ENCODE results near the gene TAF15. TPM values are rescaled to one million over a fixed set of nuclear protein-coding genes. Genes with fewer than 3 reads are reported as not detected.
A peak's percentile ranks its signal among the peaks of the same experiment; 100 is the strongest.

The TAF15 gene
- 10 to 100 TPM; 33.2 to 80.2 (median 64.0) TPM for total RNA-seq

DNA sequence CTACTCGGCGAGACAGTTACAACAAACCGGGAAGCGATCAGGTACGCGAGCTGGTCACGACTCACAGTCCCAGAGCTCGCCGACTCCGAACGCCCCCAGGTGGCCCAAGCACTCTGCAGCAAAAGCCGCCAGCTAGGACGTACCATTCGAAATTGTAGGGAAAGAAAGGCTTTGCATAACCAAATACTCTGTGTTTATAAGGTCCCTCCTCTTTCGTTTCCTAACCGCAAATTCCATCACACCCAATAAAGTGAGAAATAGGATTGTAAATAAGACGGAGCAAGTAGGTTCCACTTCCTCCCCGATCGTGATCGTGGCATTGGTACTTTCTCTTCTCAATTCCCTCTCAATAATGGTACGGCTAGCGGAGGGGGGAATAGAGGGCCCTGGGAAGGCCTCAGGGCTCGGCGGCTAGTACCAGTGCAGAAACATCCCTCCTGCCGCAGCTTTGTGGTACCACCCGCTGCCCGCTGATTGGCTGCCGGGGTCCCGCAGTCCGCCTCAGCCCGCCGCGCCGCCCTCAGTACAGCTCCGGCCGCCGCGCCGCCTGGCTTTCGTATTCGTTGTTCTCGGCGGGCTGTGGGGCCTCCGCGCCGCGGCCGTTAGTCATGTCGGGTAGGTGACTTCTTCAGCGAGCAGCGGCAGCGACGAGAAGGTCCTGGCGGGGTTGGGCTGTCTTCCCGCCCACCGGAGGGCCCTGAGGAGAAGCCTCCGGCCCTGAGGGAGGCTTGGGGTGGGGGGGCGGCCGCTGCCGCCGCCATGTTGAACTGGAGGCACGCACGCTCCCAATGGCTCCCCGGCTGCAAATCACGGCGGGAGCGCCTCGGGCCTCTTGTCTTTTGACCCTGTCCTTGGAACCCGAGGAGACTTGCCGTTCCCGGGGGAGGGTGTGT lies at the start of gene TAF15:
TAF15 (plus strand) TSS at position 523 of the 893 bp plus-strand sequence; CDS start at position 609, 86 bp downstream.
- ATAC-seq (ENCODE audit: low FRiP score): peak; percentile 98
- TF ChIP-seq, protein P1, sequence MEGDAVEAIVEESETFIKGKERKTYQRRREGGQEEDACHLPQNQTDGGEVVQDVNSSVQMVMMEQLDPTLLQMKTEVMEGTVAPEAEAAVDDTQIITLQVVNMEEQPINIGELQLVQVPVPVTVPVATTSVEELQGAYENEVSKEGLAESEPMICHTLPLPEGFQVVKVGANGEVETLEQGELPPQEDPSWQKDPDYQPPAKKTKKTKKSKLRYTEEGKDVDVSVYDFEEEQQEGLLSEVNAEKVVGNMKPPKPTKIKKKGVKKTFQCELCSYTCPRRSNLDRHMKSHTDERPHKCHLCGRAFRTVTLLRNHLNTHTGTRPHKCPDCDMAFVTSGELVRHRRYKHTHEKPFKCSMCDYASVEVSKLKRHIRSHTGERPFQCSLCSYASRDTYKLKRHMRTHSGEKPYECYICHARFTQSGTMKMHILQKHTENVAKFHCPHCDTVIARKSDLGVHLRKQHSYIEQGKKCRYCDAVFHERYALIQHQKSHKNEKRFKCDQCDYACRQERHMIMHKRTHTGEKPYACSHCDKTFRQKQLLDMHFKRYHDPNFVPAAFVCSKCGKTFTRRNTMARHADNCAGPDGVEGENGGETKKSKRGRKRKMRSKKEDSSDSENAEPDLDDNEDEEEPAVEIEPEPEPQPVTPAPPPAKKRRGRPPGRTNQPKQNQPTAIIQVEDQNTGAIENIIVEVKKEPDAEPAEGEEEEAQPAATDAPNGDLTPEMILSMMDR (IDR thresholded peaks at IDR 0.05): no peak
- DNase-seq (ENCODE audit: low spot score): peak; percentile 83

DNA sequence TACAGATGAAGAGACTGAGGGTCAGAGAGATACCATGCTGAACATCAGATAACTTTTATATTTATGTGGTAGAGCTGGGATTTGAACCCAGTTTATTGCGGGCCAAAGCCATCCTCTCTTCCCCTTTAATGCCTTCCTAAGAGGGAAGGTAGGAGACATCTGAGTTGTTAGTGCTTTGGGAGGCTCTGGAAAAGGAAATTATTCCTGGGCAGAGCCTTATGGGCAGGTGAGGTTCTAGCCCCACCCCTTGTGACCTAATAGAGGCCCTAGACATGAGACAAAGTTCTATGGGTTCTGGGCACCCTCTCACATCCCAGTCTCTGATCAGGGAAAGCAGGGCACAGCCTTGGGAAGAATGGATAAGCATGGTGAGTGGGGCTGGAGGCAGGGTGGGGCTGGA lies 48.7 kb upstream of the TAF15 start, which contains the start of gene C17orf50:
C17orf50 (plus strand) TSS at position 301 of the 400 bp plus-strand sequence; CDS start at position 356, 55 bp downstream.
- DNase-seq (ENCODE audit: low spot score) (no peak), ATAC-seq (ENCODE audit: low FRiP score) (no peak)
- TF ChIP-seq, protein P1 (IDR thresholded peaks at IDR 0.05): no peak

DNA sequence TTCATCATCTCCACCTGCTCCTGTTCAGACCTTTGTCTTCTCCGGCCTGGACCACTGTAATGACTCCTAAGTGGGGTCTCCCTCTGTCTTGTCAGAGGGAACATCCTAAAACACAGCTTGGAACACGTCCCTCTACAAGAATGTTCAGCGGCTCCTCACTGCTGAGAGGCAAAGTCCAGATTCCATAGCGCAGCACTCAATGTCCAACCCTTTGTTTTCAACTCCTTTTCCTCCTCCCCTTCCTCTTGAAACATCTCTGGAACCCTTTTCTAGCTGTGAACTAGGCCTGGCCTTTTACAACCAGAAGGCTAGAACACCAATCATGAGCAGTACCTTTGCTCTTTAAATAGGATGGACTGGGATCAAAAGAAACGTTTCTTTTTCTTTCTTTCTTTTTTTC lies 47.7 kb upstream of the TAF15 start:
- TF ChIP-seq, protein P1 (IDR thresholded peaks at IDR 0.05): no peak
- ATAC-seq (ENCODE audit: low FRiP score) (no peak), DNase-seq (ENCODE audit: low spot score) (no peak)

DNA sequence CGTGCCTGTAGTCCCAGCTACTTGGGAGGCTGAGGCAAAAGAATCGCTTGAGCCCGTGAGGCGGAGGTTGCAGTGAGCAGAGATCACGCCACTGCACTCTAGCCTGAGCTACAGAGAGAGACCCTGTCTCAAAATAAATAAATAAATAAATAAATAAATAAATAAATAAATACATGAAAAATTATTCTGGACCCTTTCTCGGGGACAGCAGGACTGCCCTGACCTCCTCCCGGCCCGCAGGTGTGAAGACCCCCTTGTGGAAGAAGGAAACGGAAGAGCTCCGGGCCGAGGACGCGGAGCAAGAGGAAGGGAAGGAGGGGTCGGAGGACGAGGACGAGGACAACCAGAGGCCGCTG lies 45.5 kb upstream of the TAF15 start:
- DNase-seq (ENCODE audit: low spot score): no peak
- TF ChIP-seq, protein P1 (IDR thresholded peaks at IDR 0.05): no peak

DNA sequence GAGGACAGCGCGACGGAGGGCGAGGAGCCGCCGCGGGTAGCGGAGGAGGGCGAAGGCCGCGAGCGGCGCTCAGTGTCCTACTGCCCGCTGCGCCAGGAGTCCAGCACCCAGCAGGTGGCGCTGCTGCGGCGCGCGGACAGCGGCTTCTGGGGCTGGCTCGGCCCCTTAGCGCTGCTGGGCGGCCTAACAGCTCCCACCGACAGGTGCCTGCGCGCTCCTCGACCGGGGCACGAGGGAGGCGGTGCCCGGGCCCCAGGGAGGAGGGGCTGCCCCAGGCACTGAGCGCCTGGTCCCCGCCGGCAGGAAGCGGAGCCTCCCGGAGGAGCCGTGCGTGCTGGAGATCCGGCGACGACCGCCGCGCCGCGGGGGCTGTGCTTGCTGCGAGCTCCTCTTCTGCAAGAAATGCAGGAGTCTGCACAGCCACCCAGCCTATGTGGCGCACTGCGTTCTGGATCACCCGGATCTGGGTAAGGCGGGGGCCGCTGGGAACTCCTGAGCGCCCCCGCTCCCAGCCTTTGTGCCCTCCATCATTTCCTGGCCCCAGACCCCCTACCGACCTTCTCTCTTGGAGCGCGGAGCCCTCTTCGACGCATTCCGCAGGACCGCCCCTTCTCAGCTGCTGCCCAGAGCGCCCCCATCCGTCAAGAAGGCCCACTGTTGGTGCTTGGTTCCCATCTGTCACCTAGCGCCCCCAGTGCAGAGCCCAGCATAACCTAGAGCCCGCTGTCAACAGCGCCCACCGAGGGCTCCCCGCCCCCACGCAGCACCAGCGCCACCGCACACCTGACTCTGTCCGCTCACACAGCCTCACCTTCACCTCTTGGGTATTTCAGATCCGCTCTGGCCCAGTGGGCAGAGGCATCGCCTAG lies 44.9 kb upstream of the TAF15 start:
- peak; percentile 69 for DNase-seq (ENCODE audit: low spot score)
- ATAC-seq (ENCODE audit: low FRiP score): peak; percentile 93
- TF ChIP-seq, protein P1 (IDR thresholded peaks at IDR 0.05): peak in 2 of 3 donors; percentile 85 to 97

More for the DNA sequence above, 45.5 kb upstream of the TAF15 start:
- ATAC-seq (ENCODE audit: low FRiP score): no peak

DNA sequence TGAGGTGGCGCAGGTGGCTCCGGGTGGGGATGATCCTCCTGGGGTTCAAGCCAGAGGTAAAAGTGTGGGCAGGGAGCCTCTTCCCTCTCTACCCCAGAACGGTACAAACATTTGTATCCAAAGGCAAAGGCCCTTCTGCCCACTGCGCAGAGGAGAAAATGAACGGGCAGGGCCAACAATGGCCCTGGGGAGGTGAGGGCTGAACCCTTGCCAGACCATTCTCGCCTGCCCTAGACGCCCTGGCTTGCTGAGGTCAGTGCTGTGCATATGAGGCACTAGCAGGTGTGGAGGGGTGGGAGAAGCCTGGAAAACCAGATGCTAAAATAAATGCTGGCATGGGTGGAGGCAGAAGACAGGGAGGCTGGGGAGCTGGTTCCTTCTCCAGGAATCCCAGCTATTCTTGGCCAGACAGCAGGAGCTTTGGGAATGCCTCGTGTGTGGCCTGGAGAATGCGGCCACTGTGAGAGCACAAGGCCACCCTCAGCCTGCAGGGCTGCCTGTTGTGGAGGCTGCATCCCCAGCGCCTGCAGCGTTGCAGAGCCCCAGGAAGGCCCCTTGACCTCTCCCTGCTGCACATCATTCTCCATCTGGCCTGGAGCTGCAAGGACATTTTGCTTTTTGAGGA lies 44.1 kb upstream of the TAF15 start:
- ATAC-seq (ENCODE audit: low FRiP score) (no peak), DNase-seq (ENCODE audit: low spot score) (no peak)
- TF ChIP-seq, protein P1 (IDR thresholded peaks at IDR 0.05): no peak
